Limb (tissue), 2 donors: ENCODE results near the gene ATP8B4.
A peak's percentile ranks its signal among the peaks of the same experiment; 100 is the strongest.
"Not testable (repeated sequence)": the region's sequence is repeated elsewhere in the genome, so short reads cannot be mapped to it uniquely, and the experiment has no call there.

Source experiments
- DNase-seq, 2 donors: peaks; one replicate each; pipeline ENCODE4 v3.0.0-alpha.2; 2016; ENCODE audit errors: extremely low spot score in 2 of 2

ATP8B4 gene

DNA sequence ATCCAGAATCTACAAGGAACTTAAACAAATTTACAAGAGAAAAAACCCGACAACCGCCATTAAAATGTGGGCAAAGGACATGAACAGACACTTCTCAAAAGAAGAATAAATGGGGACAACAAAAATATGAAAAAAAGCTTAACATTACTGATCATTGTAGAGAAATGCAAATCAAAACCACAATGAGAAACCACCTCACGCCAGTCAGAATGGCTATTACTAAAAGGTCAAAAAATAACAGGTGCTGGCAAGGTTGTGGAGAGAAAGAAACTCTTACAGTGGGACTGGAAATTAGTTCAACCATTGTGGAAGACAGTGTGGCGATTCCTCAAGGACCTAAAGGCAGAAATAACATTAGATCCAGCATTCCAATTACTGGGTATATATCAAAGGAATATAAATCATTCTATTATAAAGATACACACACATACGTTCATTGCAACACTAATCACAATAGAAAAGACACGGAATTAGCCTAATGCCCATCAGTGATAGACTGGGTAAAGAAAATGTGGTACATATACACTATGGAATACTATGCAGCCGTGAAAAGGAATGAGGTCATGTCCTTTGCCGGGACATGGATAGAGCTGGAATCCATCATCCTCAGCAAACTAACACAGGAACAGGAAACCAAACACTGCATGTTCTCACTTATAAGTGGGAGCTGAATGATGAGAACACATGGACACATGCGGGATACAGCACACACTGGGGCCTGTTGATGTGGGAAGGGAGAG lies 155.8 kb downstream of the ATP8B4 start:
- DNase-seq = not testable (repeated sequence)

DNA sequence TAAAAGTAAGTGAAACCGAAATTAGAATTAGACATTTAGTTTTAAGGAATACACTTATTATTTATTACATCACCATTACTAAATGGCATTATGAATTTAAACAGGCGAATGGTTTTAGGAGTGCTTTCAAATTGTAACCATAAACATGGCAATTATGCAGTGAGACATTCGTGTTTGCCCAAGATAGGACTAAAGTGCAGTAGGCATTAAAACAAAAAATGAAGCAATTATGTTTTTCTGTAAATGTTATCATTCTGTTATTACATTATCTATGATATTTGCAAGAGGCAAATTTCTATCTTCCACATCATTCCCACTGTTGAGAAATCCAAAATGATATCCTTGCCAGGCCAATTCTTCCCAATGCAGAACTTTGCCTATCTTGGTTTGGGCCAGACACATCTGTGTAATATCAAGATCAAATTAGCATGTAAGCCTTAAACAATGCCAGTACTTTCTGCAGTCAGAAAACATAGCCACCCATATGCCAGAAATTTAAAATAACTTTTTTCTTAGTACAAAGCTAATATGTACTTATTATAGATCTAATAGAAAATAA lies 156.9 kb downstream of the ATP8B4 start:
- DNase-seq = no peak

- no peak for DNase-seq
Measured at GRCh38 chr15:49953421-49953820, 165.6 kb downstream of the ATP8B4 start.

GRCh38 chr15:49946681-49947080 lies 172.4 kb downstream of the ATP8B4 start:
- no peak for DNase-seq

- DNase-seq = no peak
Measured at GRCh38 chr15:49934487-49934886, 184.5 kb downstream of the ATP8B4 start.

GRCh38 chr15:49927189-49927861 lies 191.7 kb downstream of the ATP8B4 start:
- no peak for DNase-seq

GRCh38 chr15:49926740-49927139 lies 192.3 kb downstream of the ATP8B4 start:
- DNase-seq = no peak

GRCh38 chr15:49923671-49924070 lies 195.4 kb downstream of the ATP8B4 start:
- no peak for DNase-seq

GRCh38 chr15:49919034-49919433 lies 200.0 kb downstream of the ATP8B4 start:
- DNase-seq = no peak

DNA sequence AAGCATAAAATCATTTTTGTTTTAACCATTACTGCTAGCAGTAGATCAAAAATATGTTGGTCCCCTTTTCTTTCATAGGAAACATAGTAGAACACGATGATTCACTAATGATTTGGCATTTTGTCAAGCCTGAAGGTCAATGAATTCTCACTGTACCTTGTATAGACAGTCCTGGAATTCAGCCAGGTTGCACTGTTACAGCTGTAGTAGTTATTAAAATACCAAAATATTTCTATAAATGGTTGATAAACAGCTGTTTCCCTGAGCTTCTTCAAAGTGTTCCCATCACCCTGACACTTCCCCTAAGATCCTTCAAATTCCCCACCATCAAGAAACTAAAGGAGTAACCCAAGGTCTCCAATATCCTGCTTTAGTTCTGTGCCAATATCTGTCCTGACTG lies 200.9 kb downstream of the ATP8B4 start:
- DNase-seq = peak in 1 of 2 donors; percentile 34

DNA sequence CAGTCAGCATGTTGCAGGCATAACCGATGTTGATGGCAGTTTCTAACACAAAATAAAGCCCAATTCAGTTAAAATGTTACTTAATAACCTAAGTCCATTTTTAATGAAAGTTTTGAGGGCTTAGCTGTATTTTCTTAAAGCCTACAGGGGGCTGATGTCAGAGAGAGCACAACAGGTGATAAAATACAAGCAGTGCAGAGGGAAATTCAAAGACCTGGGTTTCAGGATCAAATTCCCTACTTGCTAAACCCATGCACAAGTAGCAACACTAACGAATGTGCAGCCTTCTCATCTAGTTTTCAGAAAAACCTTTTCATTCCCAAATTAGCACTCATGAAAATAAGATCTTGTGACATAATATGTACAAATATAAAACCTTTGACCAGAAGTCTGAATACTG lies 202.0 kb downstream of the ATP8B4 start:
- DNase-seq = no peak

DNA sequence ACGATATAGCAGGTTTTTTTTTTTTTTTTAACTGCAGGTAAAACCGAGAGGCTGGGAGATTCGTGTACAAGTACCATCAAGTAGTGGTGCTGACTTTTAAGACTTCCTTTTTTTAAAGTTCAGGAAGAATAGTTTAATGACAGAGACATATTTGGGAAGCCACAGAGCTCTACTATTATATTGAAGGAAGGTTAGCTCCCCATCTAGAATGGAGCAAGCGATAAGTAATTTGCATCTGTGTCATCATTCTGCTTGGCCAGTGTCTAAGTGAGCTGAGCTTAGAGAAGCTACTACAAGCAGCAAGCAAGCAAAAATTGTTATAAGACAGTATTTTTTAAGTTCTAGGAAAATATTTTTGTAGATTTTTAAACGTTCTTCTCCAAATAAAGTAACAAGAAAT lies 203.2 kb downstream of the ATP8B4 start:
- no peak for DNase-seq

GRCh38 chr15:49908933-49909295 lies 210.1 kb downstream of the ATP8B4 start:
- DNase-seq = no peak

DNA sequence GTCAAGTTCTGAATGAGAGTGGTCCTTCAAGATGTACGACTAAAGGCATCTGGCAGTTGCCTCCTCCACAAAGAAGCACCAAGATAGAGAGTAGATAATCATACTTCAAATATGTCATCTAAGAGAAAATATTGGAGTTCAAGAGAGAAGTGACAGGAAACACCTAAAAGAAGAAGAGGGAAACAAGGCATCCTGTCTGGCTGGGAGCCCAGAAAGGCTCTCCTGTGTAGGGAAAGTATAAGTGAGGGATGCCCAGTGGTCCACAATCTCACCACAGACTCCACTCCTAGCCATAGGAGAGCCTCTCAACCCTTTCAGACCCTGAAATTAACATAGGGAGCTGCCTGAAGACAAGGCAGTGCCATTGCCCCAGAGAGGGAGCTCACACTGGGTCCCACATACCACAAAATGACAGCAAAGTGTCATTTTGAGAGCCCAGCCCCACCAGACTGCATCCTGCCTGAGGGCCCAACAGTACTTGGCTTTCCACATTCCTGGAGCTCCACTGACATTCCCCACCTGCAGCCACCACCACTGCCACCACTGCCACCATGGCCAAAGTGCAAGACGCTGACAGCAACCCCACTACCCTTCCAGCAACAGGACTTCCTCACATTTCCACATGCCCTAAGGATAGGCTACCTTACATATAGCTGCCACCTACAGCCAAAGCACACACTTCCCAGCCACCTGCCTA lies 210.6 kb downstream of the ATP8B4 start:
- DNase-seq = no peak

- no peak for DNase-seq
Measured at GRCh38 chr15:49906966-49907365, 212.1 kb downstream of the ATP8B4 start.

DNA sequence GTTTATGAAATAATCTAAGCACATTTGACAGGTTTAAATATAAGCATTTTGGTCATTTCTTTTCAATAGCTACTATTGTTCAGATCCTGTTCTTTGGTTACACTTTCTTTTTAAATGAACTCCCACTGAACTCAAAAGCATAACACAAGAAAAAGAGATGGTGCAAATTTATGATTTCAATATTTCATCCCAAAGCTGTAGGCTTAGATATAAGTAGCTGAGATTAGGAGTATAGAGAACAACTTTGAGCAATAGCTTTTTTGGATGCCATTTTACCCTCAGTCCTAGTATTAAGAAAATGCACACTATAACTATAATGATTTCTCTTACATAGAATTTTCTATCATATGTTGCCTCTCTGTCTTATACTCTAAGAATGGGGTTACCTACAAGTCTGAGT lies 213.8 kb downstream of the ATP8B4 start:
- no peak for DNase-seq

- DNase-seq = no peak
Measured at GRCh38 chr15:49904296-49904695, 214.7 kb downstream of the ATP8B4 start.

DNA sequence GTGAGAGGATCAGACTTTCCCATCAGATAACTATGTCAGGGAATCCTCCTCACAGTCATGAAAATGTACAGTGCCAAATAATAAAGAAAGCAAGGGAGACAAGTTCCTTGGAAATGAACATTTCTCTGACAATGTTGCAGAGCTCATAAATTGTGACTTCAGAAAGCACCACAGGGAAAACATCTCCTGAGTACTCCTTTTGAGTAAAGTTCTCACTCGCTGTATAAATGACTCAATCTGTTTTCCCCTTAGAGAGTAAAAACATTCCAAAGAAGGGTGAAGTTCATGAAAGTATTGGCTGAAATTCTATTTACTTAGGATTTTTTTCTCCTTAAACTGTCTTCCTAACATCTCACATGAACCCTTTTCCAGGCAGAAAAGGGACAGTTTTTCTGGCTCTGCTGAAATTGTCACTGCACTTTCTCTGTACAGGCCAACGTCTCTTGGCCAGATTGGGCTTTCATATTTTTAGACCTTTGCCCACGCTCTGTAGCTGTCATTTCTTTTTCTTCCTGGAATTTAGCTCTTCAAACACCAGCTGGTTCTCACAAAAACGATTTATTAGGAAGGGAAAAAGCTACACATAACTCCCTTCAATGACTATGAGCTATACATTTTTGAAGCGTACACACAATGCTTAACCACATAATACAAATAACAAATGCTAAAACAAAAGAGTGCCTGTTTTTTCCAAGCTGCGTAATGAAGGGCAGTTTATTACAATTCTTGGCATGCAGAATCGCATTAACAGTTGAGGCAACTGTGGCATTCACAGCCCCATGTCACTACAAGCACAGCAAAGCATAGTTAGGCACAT lies 216.1 kb downstream of the ATP8B4 start:
- peak; percentile 42 to 75 for DNase-seq

- DNase-seq = peak in 1 of 2 donors; percentile 57
Measured at GRCh38 chr15:49901996-49902684, 216.9 kb downstream of the ATP8B4 start.

DNA sequence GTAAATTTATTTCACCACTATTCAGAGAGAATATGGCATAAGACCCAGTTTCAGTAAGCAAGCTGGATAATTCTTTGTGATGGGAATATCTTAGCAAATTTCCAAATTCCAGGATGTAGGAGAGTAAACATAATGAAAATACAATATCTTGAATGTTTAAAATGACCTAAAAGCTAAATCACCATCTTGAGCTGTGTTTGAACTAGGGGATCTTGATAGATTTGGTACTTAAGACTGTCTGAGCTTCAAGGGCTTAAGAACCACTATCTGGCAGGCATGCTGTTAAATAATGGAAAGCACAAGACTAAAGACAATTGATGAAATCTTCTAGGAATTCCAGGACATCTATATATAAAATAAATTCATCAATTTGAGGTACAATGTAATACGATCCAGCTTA lies 217.7 kb downstream of the ATP8B4 start:
- no peak for DNase-seq

- DNase-seq = no peak
Measured at GRCh38 chr15:49900903-49901235, 218.2 kb downstream of the ATP8B4 start.
